IPS-18c (cell line): ENCODE results near the gene RAE1.
"Not testable (repeated sequence)": the region's sequence is repeated elsewhere in the genome, so short reads cannot be mapped to it uniquely, and the experiment has no call there.

Experiments used
- H3K4me3 ChIP-seq: 2 replicates; pipeline ENCODE4 v1.7.0; 2013; ENCODE audit warnings: low read depth, mild to moderate bottlenecking, low read length, moderate library complexity; ENCODE audit not compliant: insufficient read depth
- H3K9me3 ChIP-seq: one replicate; pipeline ENCODE4 v1.6.1; 2013; ENCODE audit warnings: mild to moderate bottlenecking, low read length, moderate library complexity; ENCODE audit not compliant: control insufficient read depth, insufficient read depth

Gene RAE1

DNA sequence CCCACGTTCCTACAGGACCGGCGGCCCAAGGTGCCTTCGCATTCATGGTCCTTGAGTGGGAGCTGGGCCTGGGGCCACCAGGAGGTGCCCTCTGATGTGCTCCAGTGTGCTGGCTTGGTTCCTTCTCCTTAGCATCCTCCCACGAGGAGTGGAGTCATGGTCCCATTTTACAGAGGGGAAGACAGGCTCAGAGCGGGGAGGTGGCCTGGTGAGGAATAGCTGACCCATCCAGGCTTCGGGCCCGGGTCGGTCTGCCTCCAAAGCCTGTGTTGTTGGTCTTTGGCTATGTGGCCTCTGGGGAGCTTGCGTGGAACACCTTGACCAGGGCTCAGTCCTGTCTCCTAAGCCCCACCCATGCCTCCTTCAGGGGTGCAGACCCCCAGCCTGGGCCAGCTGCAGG, 62.9 kb downstream of the RAE1 start:
- H3K9me3 ChIP-seq = no peaks in the 10 kb centered on the region
- no peak overlapping the region for H3K4me3 ChIP-seq

DNA sequence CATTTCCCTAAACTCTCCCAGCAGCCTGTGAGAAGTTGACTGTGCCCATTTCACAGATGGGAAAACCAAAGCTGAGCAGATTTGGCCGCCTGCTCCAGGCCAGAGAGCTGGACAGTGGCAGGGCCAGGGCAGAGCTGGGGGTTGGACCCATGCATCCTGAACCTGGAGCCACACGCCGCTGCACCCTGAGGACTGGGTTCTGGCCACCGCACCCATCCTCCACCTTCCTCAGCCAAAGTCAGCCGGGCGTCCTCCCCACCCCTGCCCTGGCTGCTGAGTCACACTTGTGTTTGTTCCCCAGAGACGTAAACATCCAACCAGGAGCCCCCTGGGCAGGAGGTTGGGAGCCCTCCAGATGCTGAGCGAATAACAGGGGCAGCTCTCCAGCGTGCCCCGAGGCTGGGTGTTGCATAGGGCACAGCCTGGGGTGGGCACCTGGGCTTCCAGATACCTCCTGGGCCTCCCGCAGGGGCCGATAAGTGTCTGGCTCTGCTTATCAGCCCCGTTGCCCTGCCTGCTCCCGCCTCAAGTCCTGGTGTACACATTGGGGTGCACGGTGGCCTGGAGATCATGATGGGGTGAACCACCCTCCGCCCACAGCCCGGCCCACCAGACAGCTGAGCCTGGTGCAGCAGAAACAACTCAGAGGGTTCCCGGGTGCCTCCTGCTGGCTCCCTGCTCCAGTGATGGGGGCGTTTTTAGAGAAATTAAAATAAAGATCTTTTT, 64.0 kb downstream of the RAE1 start:
- Histone ChIP-seq H3K4me3 (no peak overlapping the region), H3K9me3 (no peaks in the 10 kb centered on the region)

DNA sequence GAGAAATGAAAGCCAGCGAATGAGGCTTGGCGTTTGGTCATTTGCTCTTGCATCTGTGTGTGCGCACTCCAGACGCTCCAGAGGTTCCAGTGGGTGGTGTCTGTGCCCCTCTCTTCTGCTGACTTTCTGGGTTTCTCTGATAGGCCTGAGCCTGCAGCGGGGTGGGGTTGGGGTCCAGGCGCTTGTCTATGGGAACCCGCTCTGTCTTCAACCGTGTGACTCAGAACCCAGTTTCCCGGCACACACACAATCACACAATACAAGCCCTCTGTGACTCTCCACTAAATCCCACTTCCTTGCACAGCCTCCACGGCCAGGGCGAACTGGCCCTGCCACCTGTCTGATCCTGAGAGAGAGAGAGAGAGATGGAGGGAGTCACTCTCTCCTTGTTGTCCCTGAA, 64.7 kb downstream of the RAE1 start:
- Histone ChIP-seq H3K9me3 (no peaks in the 10 kb centered on the region), H3K4me3 (no peak overlapping the region)

DNA sequence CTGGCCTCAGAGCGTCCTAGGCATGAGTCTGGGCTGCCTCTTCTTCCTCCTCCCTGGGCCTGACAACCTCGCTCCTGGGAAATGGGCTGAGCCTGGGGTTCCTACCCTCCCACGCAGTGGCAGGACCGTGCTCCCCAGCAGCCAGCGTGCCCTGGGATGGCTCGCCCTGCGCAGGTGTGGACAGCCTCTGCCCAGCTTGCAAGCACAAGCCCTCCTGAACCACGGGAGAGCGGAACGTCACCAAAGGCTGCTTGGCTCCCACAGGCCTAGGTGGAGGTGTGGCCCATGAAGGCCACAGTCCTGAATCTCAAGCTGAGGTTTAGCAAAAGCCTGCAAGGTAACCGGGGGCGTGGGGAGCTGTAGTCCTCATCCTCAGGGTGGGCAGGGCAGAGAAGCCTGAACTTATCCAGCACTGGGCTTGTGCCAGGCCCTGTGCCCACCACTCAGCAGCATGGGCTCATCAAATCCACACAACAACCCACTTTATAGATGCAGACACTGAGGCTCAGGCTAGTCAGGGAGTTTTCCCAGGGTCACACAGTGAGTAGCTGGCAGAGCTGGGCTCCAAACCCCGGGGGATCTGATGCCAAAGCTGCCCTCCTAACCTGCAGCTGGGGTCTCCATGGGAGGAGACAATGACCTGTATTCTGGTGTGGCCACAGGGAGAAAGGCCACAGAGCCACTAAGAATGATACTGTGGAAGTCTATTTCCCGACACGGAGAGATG, 65.4 kb downstream of the RAE1 start:
- Histone ChIP-seq H3K4me3 (no peak overlapping the region), H3K9me3 (no peaks in the 10 kb centered on the region)

DNA sequence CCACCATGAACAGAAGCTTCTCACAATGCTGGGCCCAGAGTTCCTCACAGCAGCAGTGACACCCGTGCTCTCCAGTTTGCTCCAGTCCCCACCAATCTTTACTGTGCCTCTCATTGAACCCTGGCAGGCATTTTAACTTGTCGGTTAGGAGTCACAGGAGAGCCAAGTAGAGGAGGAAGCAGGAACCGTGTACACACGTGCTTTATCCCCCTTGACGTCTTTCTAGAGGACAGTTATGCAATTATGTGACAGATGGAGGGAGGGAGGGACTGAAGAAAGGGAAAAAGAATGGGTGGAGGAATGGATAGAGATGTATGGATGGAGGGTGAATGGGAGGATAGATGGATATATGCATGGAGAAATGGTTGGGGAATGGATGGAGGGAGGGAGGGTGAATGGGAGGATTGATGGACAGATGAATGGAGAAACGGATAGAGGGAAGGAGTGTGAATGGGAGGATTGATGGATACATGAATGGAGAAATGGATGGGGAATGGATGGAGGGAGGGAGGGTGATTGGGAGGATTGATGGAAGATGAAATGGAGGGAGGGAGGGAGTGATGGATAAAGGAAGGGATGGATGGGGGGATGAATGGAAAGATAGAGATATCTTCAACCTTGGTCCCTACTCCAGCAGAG, 66.1 kb downstream of the RAE1 start:
- Histone ChIP-seq H3K9me3 (no peaks in the 10 kb centered on the region), H3K4me3 (no peak overlapping the region)

DNA sequence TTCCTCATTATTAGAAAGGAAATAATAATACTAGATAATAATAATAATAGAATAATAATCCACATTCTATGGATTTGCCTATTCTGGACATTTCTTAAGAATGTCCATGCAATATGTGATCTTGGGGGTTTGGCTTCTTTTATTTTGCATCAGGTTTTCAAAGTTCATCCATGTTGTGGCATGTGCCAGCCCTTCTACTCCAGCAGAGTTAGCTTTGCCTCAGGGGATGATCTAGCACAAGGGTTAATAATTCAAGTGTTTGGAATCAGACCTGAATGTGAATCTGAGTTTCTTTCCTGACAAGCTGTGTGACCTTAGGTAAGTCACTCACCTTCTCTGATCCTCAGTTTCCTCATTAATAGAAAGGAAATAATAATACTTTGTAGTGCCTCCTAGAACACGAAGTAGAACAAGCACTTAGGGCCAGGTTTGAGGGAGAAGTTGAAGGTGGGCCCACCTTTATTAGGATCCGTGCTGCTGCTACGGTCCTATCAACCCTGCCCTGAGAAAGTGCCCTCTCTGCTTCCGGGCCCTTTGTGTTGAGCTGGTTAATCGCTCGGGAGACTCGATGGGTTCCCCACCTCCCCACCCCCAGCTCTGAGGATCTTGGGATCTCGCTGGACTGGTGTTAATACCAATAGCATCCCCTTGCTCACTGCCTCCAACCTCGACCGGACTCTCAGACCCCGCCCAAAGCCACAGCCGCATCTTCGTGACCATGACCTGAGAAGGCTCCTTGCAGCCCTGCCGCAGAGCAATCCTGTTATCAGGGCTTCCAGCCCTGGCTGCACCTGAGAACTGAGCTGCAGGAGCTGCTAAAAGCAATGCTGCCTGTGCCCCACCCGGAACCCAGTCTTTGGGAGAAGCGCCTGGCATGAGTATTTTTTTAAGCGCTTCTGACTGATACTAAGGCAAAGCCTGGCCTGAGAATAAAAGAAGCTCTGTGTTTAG, 67.0 kb downstream of the RAE1 start:
- no peak overlapping the region for H3K4me3 ChIP-seq
- H3K9me3 ChIP-seq = no peaks in the 10 kb centered on the region

DNA sequence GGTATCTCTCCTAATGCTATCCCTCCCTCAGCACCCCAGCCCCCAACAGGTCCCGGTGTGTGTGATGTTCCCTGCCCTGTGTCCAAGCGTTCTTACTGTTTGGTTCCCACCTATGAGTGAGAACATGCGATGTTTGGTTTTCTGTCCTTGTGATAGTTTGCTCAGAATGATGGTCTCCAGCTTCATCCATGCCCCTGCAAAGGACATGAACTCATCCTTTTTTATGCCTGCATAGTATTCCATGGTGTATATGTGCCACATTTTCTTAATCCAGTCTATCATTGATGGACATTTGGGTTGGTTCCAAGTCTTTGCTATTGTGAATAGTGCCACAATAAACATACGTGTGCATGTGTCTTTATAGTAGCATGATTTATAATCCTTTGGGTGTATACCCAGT, 68.4 kb downstream of the RAE1 start:
- H3K4me3 ChIP-seq, H3K9me3 ChIP-seq: not testable (repeated sequence)

DNA sequence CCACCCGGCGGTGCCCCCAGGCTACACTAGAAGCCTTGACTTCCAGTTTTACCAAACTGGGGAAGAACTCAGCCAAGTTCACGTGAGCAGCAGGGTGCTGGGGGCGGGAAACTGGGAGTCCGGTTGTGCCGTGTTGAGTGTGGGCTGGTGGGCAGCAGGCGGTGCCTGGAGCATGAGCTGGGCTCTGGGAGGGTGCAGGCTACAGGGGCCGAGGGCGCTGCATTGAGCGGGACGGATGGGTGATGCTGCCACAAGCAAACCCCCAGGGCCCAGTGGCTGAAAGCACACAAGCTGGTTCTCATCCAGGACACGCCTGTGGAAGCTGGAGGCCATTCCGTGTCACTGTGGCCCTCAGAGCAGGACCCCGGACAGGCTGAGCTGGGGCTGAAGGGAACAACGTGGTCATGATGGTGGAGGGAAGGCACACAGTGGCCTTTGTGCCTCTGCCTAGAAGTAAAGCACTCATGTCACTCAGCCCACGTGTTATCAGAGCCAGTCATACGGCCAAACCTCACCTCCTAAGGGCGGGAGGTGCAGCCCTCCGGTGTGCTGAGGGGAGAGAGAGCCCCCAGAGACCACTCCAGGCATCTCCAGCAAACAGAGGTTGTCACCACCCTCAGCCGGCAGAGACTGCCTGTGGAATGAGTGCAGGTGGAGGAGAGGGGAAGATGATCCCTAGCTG, 69.7 kb downstream of the RAE1 start:
- Histone ChIP-seq H3K9me3 (no peaks in the 10 kb centered on the region), H3K4me3 (no peak overlapping the region)

DNA sequence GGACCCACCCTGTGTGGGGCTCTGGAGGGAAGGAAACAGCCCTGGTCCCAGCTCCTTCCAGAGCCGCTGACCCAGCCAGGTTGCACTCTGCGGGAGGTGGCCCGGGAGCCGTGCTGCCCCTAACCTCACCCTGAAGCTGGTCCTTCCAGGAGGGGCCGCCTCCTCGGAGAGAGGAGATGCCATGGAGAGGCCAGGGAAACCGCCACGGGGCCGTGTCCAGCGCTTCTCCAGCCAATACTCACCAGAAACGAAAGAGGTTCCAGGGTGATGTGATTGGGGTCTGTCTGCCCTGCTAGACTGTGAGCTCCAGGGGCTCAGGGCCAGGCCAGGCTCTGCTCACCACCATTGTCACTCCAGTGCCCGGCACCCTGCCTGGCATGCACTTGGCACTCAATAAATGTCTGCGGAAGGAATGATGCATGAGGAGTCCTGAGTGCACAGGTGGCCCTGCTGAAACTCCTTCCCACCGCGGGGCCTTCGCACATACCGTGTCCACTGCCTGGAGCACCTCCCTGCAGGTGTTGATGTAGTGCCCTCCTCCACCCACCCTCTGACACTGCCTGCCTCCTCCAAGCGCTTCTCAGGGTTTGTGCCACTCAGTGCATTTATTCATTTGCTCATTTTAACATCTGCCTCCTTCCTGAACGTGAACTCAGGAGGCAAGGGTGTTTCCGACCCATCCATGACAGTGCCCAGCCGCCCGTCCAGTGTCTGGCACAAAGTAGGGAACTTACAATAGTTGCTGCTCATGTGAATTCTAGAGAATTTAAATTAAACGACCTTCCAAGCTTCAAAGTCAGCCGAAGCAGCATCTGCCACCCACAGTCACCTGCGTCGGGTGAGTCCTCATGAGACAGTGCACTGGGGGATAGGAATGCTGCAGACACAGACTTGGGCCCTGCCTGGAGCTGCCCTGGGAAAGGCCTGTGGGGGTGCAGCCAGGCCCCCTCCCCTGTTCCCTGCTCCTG, 70.5 kb downstream of the RAE1 start:
- Histone ChIP-seq H3K4me3 (no peak overlapping the region), H3K9me3 (no peaks in the 10 kb centered on the region)

DNA sequence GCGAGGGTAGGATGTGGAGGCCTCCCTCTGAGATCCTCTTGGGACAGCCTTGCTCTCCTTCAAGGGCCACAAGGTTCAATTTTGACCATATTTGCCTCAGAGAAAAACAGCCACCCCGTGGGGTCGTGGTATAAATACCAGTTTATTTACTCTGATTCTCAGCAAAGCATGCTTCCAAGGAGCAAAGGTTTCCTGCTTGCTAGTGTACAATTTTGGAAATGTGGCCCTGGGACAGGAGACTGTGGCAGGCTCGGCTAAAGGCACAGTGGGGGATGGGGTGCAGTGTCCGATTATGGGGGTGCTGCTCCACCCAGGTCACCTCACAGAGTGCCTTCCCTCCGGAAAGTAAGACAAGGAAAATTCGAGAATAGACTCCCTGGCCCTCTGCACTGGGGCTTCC, 71.2 kb downstream of the RAE1 start:
- no peak overlapping the region for H3K4me3 ChIP-seq
- no peaks in the 10 kb centered on the region for H3K9me3 ChIP-seq

DNA sequence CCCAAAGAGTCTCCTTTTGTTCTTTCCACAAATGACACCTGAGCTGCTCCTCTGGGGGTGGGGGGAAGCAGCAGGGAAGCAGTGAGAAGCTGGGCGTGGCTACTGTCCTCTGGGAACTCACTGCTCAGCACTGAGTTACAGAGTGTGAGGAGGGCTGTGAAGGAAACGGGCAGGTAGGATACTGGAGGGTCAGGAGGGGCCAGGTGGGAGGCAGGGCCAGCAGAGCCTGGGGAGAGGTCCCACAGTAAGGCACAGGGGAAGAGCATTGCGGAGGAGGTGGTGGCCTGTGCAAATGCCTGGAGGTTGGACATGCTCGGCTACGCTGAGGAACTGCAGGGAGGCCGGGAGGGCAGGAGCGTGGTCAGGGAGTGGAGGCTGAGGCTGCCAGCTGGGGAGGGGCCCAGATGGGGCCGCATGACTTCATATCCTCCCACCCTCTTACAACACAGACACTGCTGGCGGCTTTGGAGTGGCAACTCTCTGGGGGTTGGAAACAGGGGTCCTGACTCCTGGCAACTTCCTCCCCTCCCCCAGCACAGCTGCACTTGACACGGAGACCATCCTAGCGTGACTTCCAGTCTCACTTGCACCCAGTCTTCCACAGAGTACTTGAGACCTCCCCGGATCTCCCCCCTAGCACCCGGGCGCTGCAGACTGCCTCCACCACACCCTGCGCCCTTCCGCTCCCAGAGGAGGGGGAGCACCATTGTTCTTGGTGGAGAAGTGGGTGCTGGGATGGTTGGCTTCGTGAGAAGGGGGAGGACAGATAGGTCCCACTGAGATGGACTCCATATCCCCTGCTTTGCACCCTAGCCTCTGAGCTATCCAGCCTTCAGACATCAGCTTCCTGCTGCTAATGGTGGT, 74.3 kb downstream of the RAE1 start:
- no peak overlapping the region for H3K4me3 ChIP-seq
- H3K9me3 ChIP-seq = no peaks in the 10 kb centered on the region

DNA sequence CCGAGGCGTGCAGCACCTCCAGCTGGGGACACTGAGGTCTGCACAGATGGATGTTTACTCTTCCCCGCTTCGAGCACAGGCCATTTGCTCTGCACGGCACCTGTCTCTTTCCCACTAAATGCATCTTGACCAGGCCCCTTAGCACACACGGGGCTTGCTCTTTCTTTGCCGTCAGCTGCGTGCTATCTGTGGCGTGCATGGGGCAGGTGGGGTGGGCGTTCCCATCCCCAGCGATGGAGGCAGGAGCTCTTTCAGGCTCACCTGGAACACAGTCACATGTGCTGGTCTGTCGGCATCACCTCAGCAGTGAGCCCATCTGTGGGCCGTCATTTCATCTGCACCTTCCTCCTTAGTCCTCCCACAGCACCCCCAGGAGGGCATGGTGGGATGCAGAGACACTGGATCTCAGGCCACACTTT, 75.2 kb downstream of the RAE1 start:
- Histone ChIP-seq H3K4me3 (no peak overlapping the region), H3K9me3 (no peaks in the 10 kb centered on the region)

DNA sequence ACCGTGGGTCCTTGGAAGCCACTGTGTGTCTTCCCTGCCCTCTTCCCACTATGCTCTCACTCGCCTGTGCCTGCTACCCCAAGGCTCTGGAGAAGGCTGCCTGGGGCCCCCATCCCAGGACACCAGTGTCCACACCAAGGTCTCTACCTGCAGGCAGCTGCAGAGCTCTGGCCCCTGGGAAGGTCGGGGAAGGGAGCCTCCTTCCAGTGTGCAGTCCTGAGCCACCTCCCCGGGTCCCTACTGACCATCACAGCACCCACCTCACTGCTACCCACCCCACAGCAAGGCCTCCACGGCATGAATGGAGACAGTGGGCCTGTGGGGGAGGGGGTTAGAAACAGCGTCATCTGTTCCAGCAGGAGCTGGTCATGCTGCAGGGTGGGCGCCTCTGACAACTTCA, 75.8 kb downstream of the RAE1 start:
- H3K9me3 ChIP-seq = no peaks in the 10 kb centered on the region
- H3K4me3 ChIP-seq = no peak overlapping the region

DNA sequence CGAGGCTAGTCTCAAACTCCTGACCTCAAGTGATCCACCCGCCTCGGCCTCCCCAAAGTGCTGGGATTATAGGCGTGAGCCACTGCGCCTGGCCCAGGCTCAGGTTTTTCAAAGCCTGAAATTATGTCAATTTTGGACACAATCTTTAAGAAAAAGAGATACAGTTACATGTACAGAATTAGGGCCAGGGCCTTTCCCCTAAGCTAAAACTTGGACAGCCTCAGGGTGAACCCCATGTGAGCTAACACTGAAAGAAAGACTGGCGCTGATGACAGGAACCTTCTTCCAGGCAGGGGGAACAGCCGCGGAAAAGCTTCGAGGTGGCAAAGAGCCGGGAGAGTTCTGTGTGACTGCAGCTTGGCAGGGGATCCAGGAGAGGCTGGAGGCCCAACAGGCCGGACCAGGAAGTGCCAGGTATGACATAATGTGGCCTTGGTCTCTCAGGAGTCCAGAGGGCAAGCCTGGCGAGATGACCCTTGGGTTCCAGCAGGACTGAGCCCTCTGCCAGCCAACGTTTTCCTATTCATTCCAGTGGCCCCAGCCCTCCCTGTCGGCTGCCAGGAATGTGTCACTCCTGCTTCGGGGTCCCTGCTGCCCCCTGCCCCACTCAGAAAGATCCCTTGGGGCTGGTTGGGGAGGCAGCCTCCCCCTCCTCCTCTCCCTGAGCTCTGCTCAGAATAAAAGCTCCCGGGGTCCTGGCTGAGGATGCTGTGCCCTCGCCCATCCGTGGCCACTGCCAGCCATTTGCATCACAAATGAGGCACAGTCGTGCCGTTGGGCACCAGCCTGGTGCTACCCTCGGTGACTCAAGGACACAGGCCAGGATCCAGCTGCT, 77.5 kb downstream of the RAE1 start:
- H3K4me3 ChIP-seq = no peak overlapping the region
- H3K9me3 ChIP-seq = no peaks in the 10 kb centered on the region
